ENCODE results near the gene LIPC.

The LIPC gene

GRCh38 chr15:58561321-58561720 is 129.5 kb downstream of the LIPC start:
- no peak for DNase-seq

GRCh38 chr15:58562135-58562534 is 130.3 kb downstream of the LIPC start:
- DNase-seq, result peak; percentile 46

GRCh38 chr15:58564981-58565380 is 133.2 kb downstream of the LIPC start:
- no peak for DNase-seq

DNA sequence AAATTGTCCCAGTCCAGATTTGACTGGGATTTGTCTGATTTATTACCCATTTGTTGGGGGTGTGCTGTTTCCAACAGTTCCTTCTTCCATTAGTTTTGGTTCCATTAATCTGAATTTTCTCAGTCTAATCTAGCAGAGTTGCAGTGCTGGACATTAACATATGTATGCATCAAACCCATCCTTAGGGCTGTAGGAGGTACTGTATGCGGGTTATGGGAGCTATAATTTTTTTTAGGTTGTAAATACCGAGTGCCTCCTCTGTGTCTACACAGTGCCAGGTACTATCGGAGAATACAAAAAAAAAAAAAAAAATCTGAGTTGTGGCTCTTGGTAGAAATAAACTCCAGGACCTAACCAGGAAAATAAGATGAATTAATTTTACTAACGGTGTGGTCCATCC is 133.8 kb downstream of the LIPC start:
- no peak for DNase-seq

GRCh38 chr15:58566029-58566428 is 134.2 kb downstream of the LIPC start:
- no peak for DNase-seq

- no peak for DNase-seq
Observed at GRCh38 chr15:58568157-58568571, 136.4 kb downstream of the LIPC start.

DNA sequence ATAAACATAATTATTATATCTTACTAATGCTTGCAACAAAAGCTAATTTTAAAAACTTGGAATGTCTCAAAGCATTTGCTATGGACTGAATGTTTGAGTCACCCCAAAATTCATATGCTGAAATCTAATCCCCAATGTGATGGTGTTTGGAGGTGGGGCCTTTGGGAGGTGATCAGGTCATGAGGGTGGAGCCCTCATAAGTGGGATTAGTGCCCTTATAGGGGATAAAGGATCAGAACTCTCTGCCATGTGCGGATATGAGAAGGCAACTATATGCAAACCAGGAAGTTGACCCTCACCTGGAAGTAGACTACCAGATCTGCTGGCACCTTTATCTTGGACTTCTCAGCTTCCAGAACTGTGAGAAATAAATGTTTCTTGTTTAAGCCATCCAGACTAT is 137.7 kb downstream of the LIPC start:
- DNase-seq, result no peak

DNA sequence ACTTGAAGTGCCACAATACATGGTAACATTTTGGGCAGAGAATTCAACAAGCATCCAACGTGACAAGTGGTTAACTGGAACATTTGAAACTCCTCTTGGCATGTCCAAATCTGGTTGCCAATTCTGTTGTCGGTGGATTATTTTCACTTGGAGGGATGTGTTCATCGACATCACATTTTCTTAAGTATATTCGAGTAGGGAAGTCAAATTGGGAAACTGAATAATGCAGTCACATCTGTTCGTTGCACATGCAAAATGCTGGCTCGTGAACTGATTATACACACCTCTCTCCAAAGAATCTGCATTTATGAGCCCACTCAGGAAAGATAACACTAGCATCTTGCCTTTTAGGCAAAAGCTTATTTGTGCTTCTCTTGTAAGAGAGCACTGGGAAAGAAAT is 139.7 kb downstream of the LIPC start:
- DNase-seq, result no peak

GRCh38 chr15:58572521-58572920 is 140.7 kb downstream of the LIPC start:
- DNase-seq, result no peak

DNA sequence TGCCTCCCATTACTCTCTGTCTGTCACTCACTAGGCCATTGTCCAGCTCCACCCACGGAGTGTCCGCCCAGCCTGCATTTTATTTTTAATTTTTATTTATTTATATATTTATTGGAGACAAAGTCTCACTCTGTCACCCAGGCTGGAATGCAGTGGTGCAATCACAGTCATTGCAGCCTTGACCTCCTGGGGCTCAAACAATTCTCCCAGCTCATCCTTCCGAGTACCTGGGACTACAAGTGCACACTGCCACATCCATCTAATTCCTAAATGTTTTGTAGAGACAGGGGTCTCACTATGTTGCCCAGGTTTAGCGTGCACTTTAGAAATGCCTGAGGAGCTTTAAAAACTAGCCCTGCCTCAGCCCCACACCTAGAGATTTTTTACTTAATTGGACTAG is 141.5 kb downstream of the LIPC start:
- no peak for DNase-seq

GRCh38 chr15:58574631-58575030 is 142.8 kb downstream of the LIPC start:
- DNase-seq, result no peak

- no peak for DNase-seq
Observed at GRCh38 chr15:58575045-58575786, 143.4 kb downstream of the LIPC start.

DNA sequence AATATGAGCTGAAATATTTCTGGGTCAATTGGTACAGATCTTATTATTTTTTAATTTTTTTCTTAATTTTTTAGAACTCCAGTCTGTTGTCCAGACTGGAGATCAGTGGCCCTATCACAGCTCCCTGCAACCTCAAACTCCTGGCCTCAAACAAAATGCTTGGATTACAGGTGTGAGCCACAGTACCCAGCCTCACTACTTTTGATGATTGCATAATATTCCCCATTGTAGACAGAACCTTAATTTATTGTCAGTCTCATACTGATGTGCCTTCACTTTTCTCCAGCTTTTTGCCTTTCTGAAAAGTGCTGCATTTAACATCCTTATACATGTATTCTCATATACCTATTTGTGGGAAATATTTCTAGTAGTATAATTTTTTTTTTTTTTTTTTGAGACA is 144.9 kb downstream of the LIPC start:
- no peak for DNase-seq

DNA sequence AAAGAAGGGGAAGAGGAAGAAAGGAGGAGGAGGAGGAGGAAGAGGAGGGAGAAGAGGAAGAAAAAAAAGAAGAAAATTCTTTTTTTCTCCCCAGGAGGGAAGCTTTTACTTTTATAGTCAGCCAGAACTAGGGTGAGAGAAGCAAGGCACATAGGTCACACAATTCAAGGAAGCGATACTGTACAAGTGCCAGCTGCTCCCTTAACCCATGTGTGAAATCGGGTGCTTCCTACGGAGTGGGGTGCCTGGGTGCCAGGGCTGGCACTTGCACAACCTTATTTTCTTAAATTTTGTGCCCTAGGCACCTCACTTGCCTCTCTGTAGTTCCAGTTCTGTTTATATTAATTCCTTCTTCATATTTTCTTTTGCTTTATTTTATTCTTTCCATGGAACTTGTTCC is 150.4 kb downstream of the LIPC start:
- no peak for DNase-seq

- DNase-seq, result no peak
Observed at GRCh38 chr15:58583171-58583908, 151.5 kb downstream of the LIPC start.

DNA sequence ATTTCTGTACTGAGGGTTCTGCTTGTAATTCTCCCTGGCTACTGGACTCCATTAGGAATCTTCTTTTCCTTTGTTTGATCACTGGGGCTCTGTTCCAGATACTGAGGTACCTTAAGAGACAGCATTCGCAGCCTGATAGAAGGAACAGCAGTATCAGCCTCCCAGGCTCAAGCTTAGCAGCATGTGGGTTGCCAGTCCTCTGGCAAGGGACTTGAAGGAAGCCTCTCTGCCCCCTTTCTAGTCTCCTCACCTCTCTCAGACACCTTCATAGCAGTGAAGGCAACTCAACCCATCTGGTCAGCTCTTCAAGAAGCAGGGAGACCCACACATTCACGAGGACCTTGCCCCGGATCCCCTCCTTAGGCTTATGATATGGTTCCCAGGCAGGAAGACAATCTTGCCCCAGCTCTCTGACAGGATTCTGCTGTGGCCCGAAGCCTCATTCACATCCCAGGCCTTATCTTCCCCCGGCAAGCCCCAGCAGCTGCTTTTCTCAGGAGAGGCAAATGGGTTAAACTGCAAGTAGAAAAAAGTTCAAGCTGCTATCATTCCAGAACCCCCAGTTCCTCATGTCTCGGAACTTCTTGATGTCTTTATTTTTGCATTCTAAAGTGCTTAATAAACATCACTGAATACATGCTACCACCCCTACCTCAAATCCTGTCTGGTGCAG is 153.1 kb downstream of the LIPC start:
- no peak for DNase-seq

- no peak for DNase-seq
Observed at GRCh38 chr15:58585693-58586443, 154.1 kb downstream of the LIPC start.

GRCh38 chr15:58587486-58587885 is 155.7 kb downstream of the LIPC start:
- no peak for DNase-seq

DNA sequence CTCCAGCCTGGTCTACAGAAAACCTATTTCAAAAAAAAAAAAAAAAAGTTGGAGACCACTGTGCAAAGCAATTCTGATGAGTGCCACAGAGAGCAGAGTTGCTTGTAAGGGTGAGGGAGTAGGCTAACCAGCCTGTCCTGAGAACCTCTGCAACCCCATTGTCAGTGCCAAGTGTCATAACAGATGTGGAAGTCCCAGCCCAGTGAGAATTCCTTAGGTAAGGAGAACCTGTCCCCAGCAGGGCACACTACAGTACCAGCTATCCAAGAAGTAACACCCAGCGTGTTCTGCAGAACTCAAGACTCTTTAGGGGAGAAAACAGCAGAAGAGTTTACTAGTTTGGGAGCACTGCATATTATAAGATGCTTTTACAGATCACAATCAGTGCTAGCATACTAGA is 156.3 kb downstream of the LIPC start:
- no peak for DNase-seq

- DNase-seq, result no peak
Observed at GRCh38 chr15:58589047-58589446, 157.3 kb downstream of the LIPC start.

- no peak for DNase-seq
Observed at GRCh38 chr15:58590236-58590635, 158.4 kb downstream of the LIPC start.

GRCh38 chr15:58590926-58591325 is 159.1 kb downstream of the LIPC start:
- no peak for DNase-seq

DNA sequence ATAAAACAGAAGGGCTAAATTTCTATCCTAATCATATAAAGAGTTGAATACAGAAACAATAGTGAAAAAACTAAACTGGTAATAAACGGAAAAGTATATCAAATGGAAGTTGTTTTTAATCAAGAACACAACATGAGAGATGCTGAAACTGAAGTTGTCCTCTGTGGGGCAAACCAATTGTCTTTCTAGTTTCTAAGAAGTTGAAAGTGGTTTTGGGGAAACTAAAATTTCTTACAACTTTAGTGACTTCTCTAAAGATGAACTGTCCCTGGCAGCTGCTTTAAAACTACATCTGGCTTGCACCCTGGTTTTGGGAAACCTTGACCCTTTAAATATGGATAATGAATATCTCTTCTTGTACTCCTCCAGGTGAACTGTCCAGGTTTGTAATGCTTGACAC is 162.1 kb downstream of the LIPC start:
- no peak for DNase-seq
